K562 (cell line): ENCODE measurements around the gene PGPEP1. TPM values are rescaled to one million over a fixed set of nuclear protein-coding genes. Genes with fewer than 3 reads are reported as not detected.

Experiments used
- BRF1 ChIP-seq: IDR thresholded peaks from 3 replicates; pipeline ENCODE4 v1.6.1; 2011; ENCODE audit warnings: borderline replicate concordance, mild to moderate bottlenecking; ENCODE audit not compliant: insufficient read length; ENCODE audit errors: extremely low read depth
- E2F4 ChIP-seq: sonication (generic); formaldehyde crosslinking; IDR thresholded peaks from 2 replicates; pipeline ENCODE4 v1.8.0; 2022; ENCODE audit warnings: mild to moderate bottlenecking, low read depth, missing genetic modification reagents
- E4F1 ChIP-seq: fragments of 250-450 bp; sonication (Bioruptor Pico); IDR thresholded peaks from 2 replicates; pipeline ENCODE4 v1.5.0; 2021; ENCODE audit warnings: mild to moderate bottlenecking, borderline replicate concordance
- ELF4 ChIP-seq: fragments of 450-650 bp; formaldehyde crosslinking; IDR thresholded peaks from 2 replicates; pipeline ENCODE4 v1.4.0; 2022; ENCODE audit warnings: missing genetic modification characterization
- GATA2 ChIP-seq: sonication (generic); formaldehyde crosslinking; IDR thresholded peaks from 2 replicates; pipeline ENCODE4 v1.4.0; 2020; ENCODE audit warnings: mild to moderate bottlenecking, missing genetic modification reagents
- HMGXB4 ChIP-seq: sonication (generic); formaldehyde crosslinking; IDR thresholded peaks from 2 replicates; pipeline ENCODE4 v1.8.1; 2023; ENCODE audit warnings: mild to moderate bottlenecking, missing genetic modification reagents
- KHSRP ChIP-seq: fragments of 450-650 bp; IDR thresholded peaks from 2 replicates; pipeline ENCODE4 v1.6.1; 2017
- MITF ChIP-seq: IDR thresholded peaks from 2 replicates; pipeline ENCODE4 v1.6.1; 2014; ENCODE audit warnings: antibody characterized with exemption
- SRF ChIP-seq, 2 experiments: fragments of 250-450, 450-650 bp in 1 of 2; sonication (Bioruptor Pico) in 1 of 2; sonication (generic) in 1 of 2; formaldehyde crosslinking; IDR thresholded peaks; 2 replicates each; pipeline versions ENCODE4 v1.5.0 to v1.5.1; 2020 to 2022; ENCODE audit warnings: mild to moderate bottlenecking in 1 of 2, missing genetic modification reagents in 1 of 2
- TCFL5 ChIP-seq: fragments of 250-450 bp; sonication (Bioruptor Pico); conservative IDR thresholded peaks from 2 replicates; pipeline ENCODE4 v1.6.1; 2021; ENCODE audit warnings: mild to moderate bottlenecking, moderate library complexity, matching md5 sums
- ZNF134 ChIP-seq: fragments of 250-450 bp; sonication (Bioruptor Pico); conservative IDR thresholded peaks from 2 replicates; pipeline ENCODE4 v1.4.0; 2020
- ZNF766 ChIP-seq: fragments of 200-800 bp; sonication (Bioruptor generic); conservative IDR thresholded peaks from 2 replicates; pipeline ENCODE4 v1.6.1; 2016; ENCODE audit warnings: missing genetic modification characterization, missing compliant biosample characterization
- polyA plus RNA-seq, 8 experiments: library from polyadenylated mRNA; depleted of rRNA in 4 of 8; stranded (reverse) in 5 of 8; unstranded in 3 of 8; fragments of >200 nt; fragmentation: Nextera tagmentation in 2 of 8; fragmentation: Illumina TruSeq in 1 of 8; extraction: Ambion mirVana in 2 of 8; extraction: Trizol in 1 of 8; gene quantifications; 2 replicates each; pipeline versions ENCODE4 v1.2.1 to v1.2.3, GENCODE V29; 2011 to 2014; ENCODE audit warnings: inconsistent platforms in 1 of 8, missing spikeins in 1 of 8
- total RNA-seq, 7 experiments: library from RNA; depleted of rRNA in 6 of 7; stranded (reverse); fragments of >200 nt in 6 of 7; fragmentation: Illumina TruSeq in 2 of 7; extraction: Trizol in 2 of 7; gene quantifications; 2 replicates each; pipeline versions ENCODE4 v1.2.1 to v1.2.3, GENCODE V29; 2011 to 2021; ENCODE audit warnings: low replicate concordance in 1 of 7
- TF ChIP-seq, protein P1 (sequence below): fragments of 250-450 bp; sonication (Bioruptor Pico); IDR thresholded peaks from 2 replicates; pipeline ENCODE4 v1.8.0; 2021; ENCODE audit warnings: borderline replicate concordance, mild to moderate bottlenecking, moderate library complexity; ENCODE audit not compliant: poor library complexity, severe bottlenecking
- TF ChIP-seq, protein P2 (sequence below): sonication (generic); formaldehyde crosslinking; IDR thresholded peaks from 2 replicates; pipeline ENCODE4 v1.8.1; 2023; ENCODE audit warnings: mild to moderate bottlenecking, missing genetic modification reagents

PGPEP1 gene
- total and polyA plus RNA-seq, 9 of the 15 experiments (the other 6 are each of a cell fraction or from before 2014, with no cell fraction given), result 10.0 to 69.6 (median 33.5) TPM

- TF ChIP-seq E4F1 (no peak), KHSRP (no peak), BRF1 (no peak), ELF4 (CRISPR knock-in tag) (no peak), E2F4 (CRISPR knock-in tag) (peak; percentile 46; the same call in 1 of the 2 replicates), ZNF766 (CRISPR knock-in tag) (no peak; the same call in 1 of the 2 replicates), ZNF134 (CRISPR knock-in tag) (peak; percentile 55; the same call in 1 of the 2 replicates), TCFL5 (CRISPR knock-in tag) (no peak), MITF (0 out of 2 replicates have a peak, but pooled peaks have one; percentile 70), HMGXB4 (CRISPR knock-in tag) (peak; percentile 94), SRF (CRISPR knock-in tag; IDR thresholded peaks at IDR 0.05) (peak in 1 of 2 experiments; percentile 71; a peak in 2 of 4 replicates), GATA2 (no peak)
- TF ChIP-seq, protein P1, sequence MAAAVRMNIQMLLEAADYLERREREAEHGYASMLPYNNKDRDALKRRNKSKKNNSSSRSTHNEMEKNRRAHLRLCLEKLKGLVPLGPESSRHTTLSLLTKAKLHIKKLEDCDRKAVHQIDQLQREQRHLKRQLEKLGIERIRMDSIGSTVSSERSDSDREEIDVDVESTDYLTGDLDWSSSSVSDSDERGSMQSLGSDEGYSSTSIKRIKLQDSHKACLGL (CRISPR knock-in tag), result no peak
- TF ChIP-seq, protein P2, sequence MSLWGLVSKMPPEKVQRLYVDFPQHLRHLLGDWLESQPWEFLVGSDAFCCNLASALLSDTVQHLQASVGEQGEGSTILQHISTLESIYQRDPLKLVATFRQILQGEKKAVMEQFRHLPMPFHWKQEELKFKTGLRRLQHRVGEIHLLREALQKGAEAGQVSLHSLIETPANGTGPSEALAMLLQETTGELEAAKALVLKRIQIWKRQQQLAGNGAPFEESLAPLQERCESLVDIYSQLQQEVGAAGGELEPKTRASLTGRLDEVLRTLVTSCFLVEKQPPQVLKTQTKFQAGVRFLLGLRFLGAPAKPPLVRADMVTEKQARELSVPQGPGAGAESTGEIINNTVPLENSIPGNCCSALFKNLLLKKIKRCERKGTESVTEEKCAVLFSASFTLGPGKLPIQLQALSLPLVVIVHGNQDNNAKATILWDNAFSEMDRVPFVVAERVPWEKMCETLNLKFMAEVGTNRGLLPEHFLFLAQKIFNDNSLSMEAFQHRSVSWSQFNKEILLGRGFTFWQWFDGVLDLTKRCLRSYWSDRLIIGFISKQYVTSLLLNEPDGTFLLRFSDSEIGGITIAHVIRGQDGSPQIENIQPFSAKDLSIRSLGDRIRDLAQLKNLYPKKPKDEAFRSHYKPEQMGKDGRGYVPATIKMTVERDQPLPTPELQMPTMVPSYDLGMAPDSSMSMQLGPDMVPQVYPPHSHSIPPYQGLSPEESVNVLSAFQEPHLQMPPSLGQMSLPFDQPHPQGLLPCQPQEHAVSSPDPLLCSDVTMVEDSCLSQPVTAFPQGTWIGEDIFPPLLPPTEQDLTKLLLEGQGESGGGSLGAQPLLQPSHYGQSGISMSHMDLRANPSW (CRISPR knock-in tag), result peak; percentile 74; the same call in 1 of the 2 replicates
These were observed 45.5 kb downstream of the PGPEP1 start, which contains the start of gene GDF15 (continued) for GRCh38 chr19:18385675-18386542.
